Ovary (tissue), 9 donors: ENCODE measurements around the gene DNAH11. TPM values are rescaled to one million over a fixed set of nuclear protein-coding genes. Genes with fewer than 3 reads are reported as not detected.

ENCODE experiments used
- DNase-seq, 5 donors: peaks; one replicate each; pipeline ENCODE4 v3.0.0-alpha.2; 2019 to 2020
- H3K27ac ChIP-seq, 2 donors: fragments of 200-600 bp; one replicate each; pipeline versions ENCODE4 v1.5.1 to v1.8.0; 2019 to 2022
- H3K27me3 ChIP-seq: fragments of 200-600 bp; one replicate; pipeline ENCODE4 v1.8.0; 2022
- H3K36me3 ChIP-seq: fragments of 200-600 bp; sonication (generic); one replicate; pipeline ENCODE4 v1.5.1; 2019
- H3K4me1 ChIP-seq: one replicate; pipeline ENCODE4 v1.8.1; 2013; ENCODE audit warnings: mild to moderate bottlenecking, moderate library complexity; ENCODE audit not compliant: insufficient read depth
- H3K4me3 ChIP-seq: fragments of 200-600 bp; sonication (generic); one replicate; pipeline ENCODE4 v1.5.1; 2017
- H3K9me3 ChIP-seq, 2 donors: fragments of 200-600 bp in 1 of 2; sonication (generic) in 1 of 2; one replicate each; pipeline versions ENCODE4 v1.5.1 to v1.8.1; 2013 to 2019; ENCODE audit warnings: mild to moderate bottlenecking in 1 of 2, moderate library complexity in 1 of 2
- EP300 ChIP-seq: sonication (generic); formaldehyde crosslinking; IDR thresholded peaks from one replicate; pipeline ENCODE4 v1.6.1; 2017; ENCODE audit warnings: antibody characterized with exemption
- POLR2A ChIP-seq: fragments of 450-650 bp; IDR thresholded peaks from one replicate; pipeline ENCODE4 v1.6.1; 2017; ENCODE audit warnings: antibody characterized with exemption, mild to moderate bottlenecking, moderate library complexity
- WGBS, 3 donors: extraction: QIAGEN DNeasy Blood & Tissue Kit in 1 of 3; methylation state at CpG; one replicate each; pipeline versions ENCODE4 v1.1.5 to v1.1.7; 2013 to 2017; 5-methylcytosine and 5-hydroxymethylcytosine counted together
- intact Hi-C, 4 donors: fragments of 100-400 bp; cut with DNase I; formaldehyde crosslinking; loops; one replicate each; pipeline versions ENCODE4 v1.11.0 to v1.15.1; 2022 to 2023
- polyA plus RNA-seq, 2 donors: library from polyadenylated mRNA; stranded (reverse); fragments of 200-250 nt in 1 of 2; fragments of 350-450 nt in 1 of 2; fragmentation: Illumina TruSeq in 1 of 2; extraction: RNeasy Lipid Tissue Mini Kit (QIAGEN cat#74804) in 1 of 2; gene quantifications; one replicate each; pipeline ENCODE4 v1.2.3, GENCODE V29; 2013 to 2014
- total RNA-seq, 7 donors: library from RNA; depleted of rRNA in 2 of 7; stranded (reverse); fragments of >200 nt in 2 of 7; fragmentation: NEBNext Ultra II Directional in 3 of 7; extraction: Animal tissue kit (Norgen Biotek cat#: 25700) in 3 of 7; gene quantifications; one replicate each; pipeline versions ENCODE4 v1.1.0 to v1.2.4, GENCODE V29; 2016 to 2023
- TF ChIP-seq, protein P1 (sequence below), 3 donors: fragments of 450-650 bp in 2 of 3; fragments of 200-600 bp in 1 of 3; IDR thresholded peaks; one replicate each; pipeline versions ENCODE4 v1.5.1 to v1.8.0; 2016 to 2022; ENCODE audit warnings: antibody characterized with exemption in 3 of 3, mild to moderate bottlenecking in 1 of 3
- donor health status: DM: no; HTN: no; CAD: no; lungs with moderate emphysema.
- donor health status: DM: no; HTN: no; CAD: no.
- donor health status: Bipolar disorder and iron deficiency.
- donor health status: DM: yes; HTN: yes; CAD: no.
- donor health status: DM: no; HTN: no; CAD: no.
- donor health status: DM: yes; HTN: yes; CAD: no.

The DNAH11 gene
- total and polyA plus RNA-seq, 9 donors, result 0.05 to 44.3 (median 2.6) TPM

GRCh38 chr7:21767300-21767900, 224.6 kb downstream of the DNAH11 start:
- H3K4me3 ChIP-seq, result no peak overlapping the region
- H3K4me1 ChIP-seq, result no peaks in the 10 kb centered on the region
- no peaks in the 10 kb centered on the region for H3K27me3 ChIP-seq
- no peaks in the 10 kb centered on the region for H3K9me3 ChIP-seq
- intact Hi-C loops, result no loop called here
- 13 to 23% (median 18%) methylated on average over 6 of the region's 6 CpGs for WGBS, 3 donors
- H3K27ac ChIP-seq, result no peak overlapping the region
- TF ChIP-seq, protein P1, sequence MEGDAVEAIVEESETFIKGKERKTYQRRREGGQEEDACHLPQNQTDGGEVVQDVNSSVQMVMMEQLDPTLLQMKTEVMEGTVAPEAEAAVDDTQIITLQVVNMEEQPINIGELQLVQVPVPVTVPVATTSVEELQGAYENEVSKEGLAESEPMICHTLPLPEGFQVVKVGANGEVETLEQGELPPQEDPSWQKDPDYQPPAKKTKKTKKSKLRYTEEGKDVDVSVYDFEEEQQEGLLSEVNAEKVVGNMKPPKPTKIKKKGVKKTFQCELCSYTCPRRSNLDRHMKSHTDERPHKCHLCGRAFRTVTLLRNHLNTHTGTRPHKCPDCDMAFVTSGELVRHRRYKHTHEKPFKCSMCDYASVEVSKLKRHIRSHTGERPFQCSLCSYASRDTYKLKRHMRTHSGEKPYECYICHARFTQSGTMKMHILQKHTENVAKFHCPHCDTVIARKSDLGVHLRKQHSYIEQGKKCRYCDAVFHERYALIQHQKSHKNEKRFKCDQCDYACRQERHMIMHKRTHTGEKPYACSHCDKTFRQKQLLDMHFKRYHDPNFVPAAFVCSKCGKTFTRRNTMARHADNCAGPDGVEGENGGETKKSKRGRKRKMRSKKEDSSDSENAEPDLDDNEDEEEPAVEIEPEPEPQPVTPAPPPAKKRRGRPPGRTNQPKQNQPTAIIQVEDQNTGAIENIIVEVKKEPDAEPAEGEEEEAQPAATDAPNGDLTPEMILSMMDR (IDR thresholded peaks at IDR 0.05), result no peak
- TF ChIP-seq EP300 (no peak), POLR2A (no peak)
- DNase-seq, result no peak
- H3K36me3 ChIP-seq, result no peaks in the 10 kb centered on the region

GRCh38 chr7:21768279-21768678, 225.4 kb downstream of the DNAH11 start:
- H3K27ac ChIP-seq, result no peak overlapping the region
- H3K36me3 ChIP-seq, result no peaks in the 10 kb centered on the region
- no peak for TF ChIP-seq EP300
- no peak for TF ChIP-seq POLR2A
- TF ChIP-seq, protein P1 (IDR thresholded peaks at IDR 0.05), result no peak
- WGBS, 3 donors, result 47 to 70% (median 47%) methylated on average over 5 of the region's 5 CpGs
- DNase-seq, result no peak
- H3K4me3 ChIP-seq, result no peak overlapping the region
- no peaks in the 10 kb centered on the region for H3K9me3 ChIP-seq
- H3K4me1 ChIP-seq, result no peaks in the 10 kb centered on the region
- H3K27me3 ChIP-seq, result no peaks in the 10 kb centered on the region
- intact Hi-C loops, result no loop called here

GRCh38 chr7:21771266-21771665, 228.4 kb downstream of the DNAH11 start:
- 30 to 37% (median 33%) methylated on average over 5 of the region's 5 CpGs for WGBS, 3 donors
- intact Hi-C loops, result no loop called here
- TF ChIP-seq EP300, result no peak
- TF ChIP-seq, protein P1 (IDR thresholded peaks at IDR 0.05), result no peak
- TF ChIP-seq POLR2A, result no peak
- Histone ChIP-seq H3K9me3 (no peaks in the 10 kb centered on the region), H3K27ac (no peak overlapping the region), H3K27me3 (no peaks in the 10 kb centered on the region), H3K36me3 (no peaks in the 10 kb centered on the region), H3K4me3 (no peak overlapping the region), H3K4me1 (no peaks in the 10 kb centered on the region)
- DNase-seq, result no peak

DNA sequence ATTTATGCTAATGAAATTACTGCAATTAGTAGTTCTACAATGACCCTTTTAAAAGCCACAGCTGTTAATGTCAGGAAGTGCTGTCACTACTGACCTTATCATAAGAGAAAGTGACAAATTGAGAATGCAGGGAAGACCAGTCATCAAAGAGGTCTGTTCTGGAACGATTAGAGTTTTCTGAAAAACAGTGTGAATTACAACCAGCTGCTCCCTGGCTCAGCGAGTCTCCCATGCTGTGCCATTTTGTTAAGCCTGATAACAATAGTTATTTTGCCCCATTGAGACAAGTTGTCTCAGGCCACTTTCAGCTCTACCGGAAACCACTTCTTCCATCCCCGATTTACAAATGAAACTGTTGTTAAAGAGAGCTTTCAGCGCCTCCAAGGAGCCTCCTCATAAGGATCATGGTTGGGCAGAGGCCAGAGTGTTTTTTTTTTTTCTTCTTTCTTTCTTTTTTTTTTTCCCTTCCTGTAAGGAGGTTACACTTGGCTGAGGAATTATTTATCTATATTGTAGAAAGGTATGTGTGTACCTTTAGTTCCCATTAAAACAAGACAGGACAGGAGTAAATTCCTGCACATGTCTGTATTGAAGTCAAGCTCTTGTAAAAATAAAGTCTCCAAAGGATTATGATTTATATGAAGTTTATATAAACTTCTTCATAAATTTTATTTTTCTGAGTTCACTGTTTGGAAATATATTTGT, 229.2 kb downstream of the DNAH11 start:
- intact Hi-C loops, result no loop called here
- DNase-seq, result no peak
- H3K27me3 ChIP-seq, result no peaks in the 10 kb centered on the region
- H3K36me3 ChIP-seq, result no peaks in the 10 kb centered on the region
- H3K9me3 ChIP-seq, result no peaks in the 10 kb centered on the region
- no peak overlapping the region for H3K4me3 ChIP-seq
- no peak overlapping the region for H3K27ac ChIP-seq
- WGBS, 3 donors, result 6 to 8% (median 7%) methylated on average over 5 of the region's 5 CpGs
- TF ChIP-seq EP300 (no peak), POLR2A (no peak)
- TF ChIP-seq, protein P1 (IDR thresholded peaks at IDR 0.05), result no peak
- H3K4me1 ChIP-seq, result no peaks in the 10 kb centered on the region
